GM12878 (cell line): ENCODE data around the gene CREBRF. TPM values are rescaled to one million over a fixed set of nuclear protein-coding genes. Genes with fewer than 3 reads are reported as not detected.

Source experiments
- ATAC-seq: fragments of 200-7000 bp; cut with Tn5 transposase; 3 replicates; pipeline ENCODE4 v1.9.1; 2020; ENCODE audit warnings: mild to moderate bottlenecking, moderate library complexity
- BruUV-seq: library from RNA; stranded (reverse); fragments of 400-500 nt; replicated peaks from 2 replicates; lab custom pipeline; 2021; lab: Mats Ljungman, UMichigan
- CTCF ChIA-PET: fragments of 300-600 bp; sonication (Branson Sonifier 250); formaldehyde crosslinking; extraction: SDS; loops from one replicate; lab custom pipeline; 2021; ENCODE audit warnings: inconsistent platforms; lab: Yijun Ruan, JAX
- POLR2A ChIA-PET: fragments of 350-600 bp; formaldehyde crosslinking; extraction: SDS; loops from one replicate; lab custom pipeline; 2021; ENCODE audit warnings: inconsistent platforms; lab: Charles Lee
- RAD21 ChIA-PET: fragments of 300-600 bp; sonication (Branson Sonifier 250); formaldehyde crosslinking; loops from one replicate; lab custom pipeline; 2023; ENCODE audit warnings: antibody characterized with exemption; ENCODE audit not compliant: unreplicated experiment; lab: Charles Lee
- SMC1A ChIA-PET: fragments of 300-600 bp; sonication (Branson Sonifier 250); formaldehyde crosslinking; loops from one replicate; lab custom pipeline; 2023; ENCODE audit not compliant: unreplicated experiment, uncharacterized antibody; lab: Charles Lee
- DNase-seq: peaks from one replicate; pipeline ENCODE4 v3.0.0-alpha.2; 2011; ENCODE audit warnings: low read depth, low spot score
- FAIRE-seq: peaks from 3 replicates; lab custom pipeline; 2011; peaks lifted over from hg19 to GRCh38; lab: Jason Lieb, UNC
- H2AFZ ChIP-seq: 2 replicates; pipeline ENCODE4 v1.6.0; 2011; ENCODE audit warnings: low read depth, low read length, control low read depth; ENCODE audit not compliant: control insufficient read depth
- H3K27ac ChIP-seq: 2 replicates; pipeline ENCODE4 v1.5.1; 2011; ENCODE audit warnings: control low read depth; ENCODE audit not compliant: control insufficient read depth, insufficient read depth
- H3K27me3 ChIP-seq, 2 experiments: replicated peaks in 1 of 2; 2 replicates each; pipeline versions ENCODE4 v1.6.0 to v1.6.1; 2011; ENCODE audit warnings: low read length in 1 of 2; ENCODE audit not compliant: control insufficient read depth in 2 of 2, insufficient read depth in 2 of 2
- H3K36me3 ChIP-seq, 2 experiments: 2 replicates each; pipeline ENCODE4 v1.5.1; 2011; ENCODE audit warnings: low read length in 1 of 2; ENCODE audit not compliant: control insufficient read depth in 2 of 2, insufficient read depth in 2 of 2
- H3K4me1 ChIP-seq: 2 replicates; pipeline ENCODE4 v1.6.1; 2011; ENCODE audit warnings: mild to moderate bottlenecking, low read length, moderate library complexity, mixed read lengths; ENCODE audit not compliant: control insufficient read depth, insufficient read depth
- H3K4me2 ChIP-seq: 2 replicates; pipeline ENCODE4 v1.6.0; 2011; ENCODE audit warnings: control low read depth; ENCODE audit not compliant: control insufficient read depth, insufficient read depth
- H3K4me3 ChIP-seq: fragments of 200-600 bp; sonication (generic); 2 replicates; pipeline ENCODE4 v1.5.1; 2016
- H3K79me2 ChIP-seq: 2 replicates; pipeline ENCODE4 v1.6.0; 2011; ENCODE audit warnings: low read length; ENCODE audit not compliant: control insufficient read depth, insufficient read depth
- H3K9ac ChIP-seq: 2 replicates; pipeline ENCODE4 v1.8.0; 2011; ENCODE audit warnings: low read length, control low read depth, mixed read lengths; ENCODE audit not compliant: control insufficient read depth, insufficient read depth
- H3K9me3 ChIP-seq: replicated peaks from 3 replicates; pipeline ENCODE4 v1.5.1; 2011; ENCODE audit warnings: mild to moderate bottlenecking, low read length; ENCODE audit not compliant: control insufficient read depth, insufficient read depth
- H4K20me1 ChIP-seq: 2 replicates; pipeline ENCODE4 v1.6.0; 2011; ENCODE audit not compliant: control insufficient read depth, insufficient read depth
- CBX5 ChIP-seq: sonication (generic); IDR thresholded peaks from 2 replicates; pipeline ENCODE4 v1.6.1; 2016; ENCODE audit warnings: low read depth, moderate library complexity, mild to moderate bottlenecking, inconsistent platforms
- GATAD2B ChIP-seq: fragments of 450-650 bp; conservative IDR thresholded peaks from 2 replicates; pipeline ENCODE4 v1.6.1; 2017; ENCODE audit warnings: low read depth, mild to moderate bottlenecking, moderate library complexity
- KAT2A ChIP-seq: conservative IDR thresholded peaks from 2 replicates; pipeline ENCODE4 v1.6.1; 2011; ENCODE audit warnings: low read depth, low read length; ENCODE audit not compliant: control insufficient read depth
- KLF5 ChIP-seq: fragments of 450-650 bp; IDR thresholded peaks from 2 replicates; pipeline ENCODE4 v1.6.1; 2014; ENCODE audit warnings: mild to moderate bottlenecking; ENCODE audit not compliant: partially characterized antibody
- MEF2A ChIP-seq: IDR thresholded peaks from 2 replicates; pipeline ENCODE4 v1.6.1; 2011; ENCODE audit warnings: low read depth, mild to moderate bottlenecking, low read length, moderate library complexity; ENCODE audit not compliant: insufficient read depth
- NR2C2 ChIP-seq: IDR thresholded peaks from 2 replicates; pipeline ENCODE4 v1.6.1; 2011; ENCODE audit warnings: borderline replicate concordance, low read depth; ENCODE audit not compliant: control insufficient read depth, insufficient read length
- PAX5 ChIP-seq: IDR thresholded peaks from 2 replicates; pipeline ENCODE4 v1.6.1; 2011; ENCODE audit warnings: low read depth, low read length, borderline replicate concordance
- PRDM15 ChIP-seq: fragments of 450-650 bp; formaldehyde crosslinking; IDR thresholded peaks from 2 replicates; pipeline ENCODE4 v1.4.0; 2020; ENCODE audit warnings: mild to moderate bottlenecking, moderate library complexity
- TBL1XR1 ChIP-seq: IDR thresholded peaks from 2 replicates; pipeline ENCODE4 v1.6.1; 2012; ENCODE audit warnings: low read depth, low read length, improper control_type of control experiment
- USF2 ChIP-seq: IDR thresholded peaks from 2 replicates; pipeline ENCODE4 v1.6.1; 2011; ENCODE audit warnings: low read depth, low read length, improper control_type of control experiment, borderline replicate concordance
- WGBS: methylation state at CpG from one replicate; pipeline ENCODE4 v1.1.6; 2016; ENCODE audit warnings: low lambda C conversion rate; ENCODE audit not compliant: insufficient replicate concordance, insufficient coverage; ENCODE audit errors: missing lambda C conversion rate; 5-methylcytosine and 5-hydroxymethylcytosine counted together
- in situ Hi-C: fragments of 300-500 bp; cut with MboI; formaldehyde crosslinking; loops from 9 replicates; pipeline ENCODE4 v1.14.3; 2018; ENCODE audit warnings: mixed read lengths
- intact Hi-C: fragments of 100-400 bp; cut with micrococcal nuclease; formaldehyde crosslinking; loops from one replicate; pipeline ENCODE4 v1.14.2; 2022; ENCODE audit not compliant: unreplicated experiment
- polyA plus RNA-seq, 11 experiments: library from polyadenylated mRNA; depleted of rRNA in 4 of 11; unstranded in 6 of 11; stranded (reverse) in 5 of 11; fragments of >200 nt; fragmentation: Nextera tagmentation in 4 of 11; fragmentation: Illumina TruSeq in 1 of 11; extraction: Ambion mirVana in 4 of 11; extraction: Trizol in 1 of 11; gene quantifications; 1 replicate in 1 of 11; 2 replicates in 10 of 11; pipeline versions ENCODE4 v1.2.1 to v1.2.3, GENCODE V29; 2011 to 2016; ENCODE audit warnings: inconsistent platforms in 2 of 11, missing spikeins in 2 of 11, low read depth in 1 of 11
- total RNA-seq, 4 experiments: library from RNA; depleted of rRNA in 3 of 4; stranded (reverse); fragments of >200 nt in 3 of 4; fragmentation: Illumina TruSeq in 1 of 4; extraction: Trizol in 1 of 4; gene quantifications; 2 replicates each; pipeline versions ENCODE4 v1.2.1 to v1.2.3, GENCODE V29; 2013 to 2021
- TF ChIP-seq, protein P1 (sequence below): IDR thresholded peaks from 2 replicates; pipeline ENCODE4 v1.6.1; 2012; ENCODE audit warnings: low read length, inconsistent platforms

The CREBRF gene
- total and polyA plus RNA-seq, 10 of the 15 experiments (the other 5 are each of a cell fraction or from before 2014, with no cell fraction given) = 1.2 to 12.7 (median 3.9) TPM

DNA sequence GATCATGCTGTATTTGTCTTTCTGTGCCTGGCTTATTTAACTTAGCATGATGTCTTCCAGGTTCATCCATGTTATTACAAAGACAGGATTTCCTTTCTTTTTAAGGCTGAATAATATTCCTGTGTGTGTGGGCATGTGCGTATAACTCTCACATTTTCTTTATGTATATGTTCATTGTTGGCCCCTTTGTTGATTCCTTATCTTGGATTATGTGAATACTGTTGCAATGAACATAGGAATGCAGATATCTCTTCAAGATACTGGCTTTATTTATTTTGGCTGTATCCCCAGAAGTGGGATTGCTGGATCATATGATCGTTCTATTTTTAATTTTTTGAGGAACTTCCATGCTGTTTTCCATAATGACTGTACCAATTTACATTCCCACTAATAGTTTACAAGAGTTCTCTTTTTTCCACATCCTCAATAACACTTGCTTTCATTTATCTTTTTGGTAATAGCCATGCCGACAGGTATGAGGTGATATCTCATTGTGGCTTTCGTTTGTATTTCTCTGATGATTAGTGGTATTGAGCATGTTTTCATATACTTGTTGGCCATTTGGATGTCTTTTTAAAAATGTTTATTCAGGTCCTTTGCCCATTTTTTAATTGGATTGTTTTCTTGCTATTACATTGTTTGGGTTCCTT lies 38.0 kb downstream of the CREBRF start:
- H3K4me3 ChIP-seq = no peak overlapping the region
- ATAC-seq = no peak
- in situ Hi-C loops = no loop called here
- no peaks in the 10 kb centered on the region for H4K20me1 ChIP-seq
- intact Hi-C loops = no loop called here
- H3K27me3 ChIP-seq = no peaks in the 10 kb centered on the region
- H3K27ac ChIP-seq = no peak overlapping the region
- ChIA-PET SMC1A (no interaction called here), POLR2A (no interaction called here)
- no TSS peak for BruUV-seq
- no peaks in the 10 kb centered on the region for H3K4me1 ChIP-seq
- H2AFZ ChIP-seq = no peak overlapping the region
- no peak overlapping the region for H3K4me2 ChIP-seq
- H3K9ac ChIP-seq = no peak overlapping the region
- H3K36me3 ChIP-seq = no peaks in the 10 kb centered on the region
- H3K9me3 ChIP-seq = no peaks in the 10 kb centered on the region
- TF ChIP-seq PAX5 = no peak
- TF ChIP-seq, all 136 proteins: peak for 0
- ChIA-PET RAD21 (no interaction called here), CTCF (no interaction called here)
- FAIRE-seq = no peak
- no peaks in the 10 kb centered on the region for H3K79me2 ChIP-seq
- no peak for DNase-seq
- 95% methylated on average over 4 of the region's 4 CpGs for WGBS

DNA sequence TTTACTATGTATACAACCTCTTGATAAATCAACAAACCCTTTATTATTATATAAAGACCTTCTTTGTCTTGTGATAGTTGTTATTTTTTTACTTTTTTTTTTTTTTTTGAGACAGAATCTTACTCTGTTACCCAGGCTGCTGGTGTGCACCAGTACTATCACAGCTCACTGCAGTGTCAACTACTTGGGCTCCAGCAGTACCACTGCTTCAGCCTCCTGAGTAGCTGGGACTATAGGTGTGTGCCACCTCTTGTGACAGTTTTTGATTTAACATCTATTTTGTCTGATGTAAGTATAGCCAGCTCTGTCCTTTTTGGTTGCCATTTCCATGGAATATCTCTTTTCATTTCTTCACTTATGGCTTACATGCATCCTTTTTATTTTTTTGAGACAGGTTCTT lies 42.6 kb downstream of the CREBRF start:
- Histone ChIP-seq H3K4me3 (no peak overlapping the region), H4K20me1 (no peaks in the 10 kb centered on the region), H3K36me3 (no peaks in the 10 kb centered on the region; a peak in 1 of 4 replicates), H2AFZ (no peak overlapping the region), H3K27me3 (no peaks in the 10 kb centered on the region), H3K27ac (no peak overlapping the region), H3K9me3 (peaks cover 5% of the 10 kb centered on the region; the same call in 2 of the 3 replicates), H3K9ac (no peak overlapping the region), H3K79me2 (no peaks in the 10 kb centered on the region), H3K4me1 (no peaks in the 10 kb centered on the region), H3K4me2 (no peak overlapping the region)
- DNase-seq (no peak), FAIRE-seq (no peak), ATAC-seq (no peak)
- no TSS peak for BruUV-seq
- RAD21 ChIA-PET = no interaction called here
- POLR2A ChIA-PET = no interaction called here
- in situ Hi-C loops = no loop called here
- intact Hi-C loops = no loop called here
- CTCF ChIA-PET = no interaction called here
- SMC1A ChIA-PET = interaction anchor here (1.1 kb wide), 1 partner anchor 19 kb away, joined by 4 read pairs; no protein-coding TSS in a partner anchor
- no peak for TF ChIP-seq NR2C2
- TF ChIP-seq MEF2A = no peak
- TF ChIP-seq, protein P1, sequence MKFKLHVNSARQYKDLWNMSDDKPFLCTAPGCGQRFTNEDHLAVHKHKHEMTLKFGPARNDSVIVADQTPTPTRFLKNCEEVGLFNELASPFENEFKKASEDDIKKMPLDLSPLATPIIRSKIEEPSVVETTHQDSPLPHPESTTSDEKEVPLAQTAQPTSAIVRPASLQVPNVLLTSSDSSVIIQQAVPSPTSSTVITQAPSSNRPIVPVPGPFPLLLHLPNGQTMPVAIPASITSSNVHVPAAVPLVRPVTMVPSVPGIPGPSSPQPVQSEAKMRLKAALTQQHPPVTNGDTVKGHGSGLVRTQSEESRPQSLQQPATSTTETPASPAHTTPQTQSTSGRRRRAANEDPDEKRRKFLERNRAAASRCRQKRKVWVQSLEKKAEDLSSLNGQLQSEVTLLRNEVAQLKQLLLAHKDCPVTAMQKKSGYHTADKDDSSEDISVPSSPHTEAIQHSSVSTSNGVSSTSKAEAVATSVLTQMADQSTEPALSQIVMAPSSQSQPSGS = no peak
- TF ChIP-seq PRDM15 (CRISPR knock-in tag) = no peak
- no peak for TF ChIP-seq KAT2A
- TF ChIP-seq TBL1XR1 = no peak
- TF ChIP-seq KLF5 = no peak
- TF ChIP-seq GATAD2B = no peak
- TF ChIP-seq CBX5 = no peak
- TF ChIP-seq USF2 = no peak
